UCSD-AML1 (cell line): ENCODE measurements around the gene LDB3.
A peak's percentile ranks its signal among the peaks of the same experiment; 100 is the strongest.

Experiments
- DNase-seq: peaks from one replicate; lab custom pipeline; 2025; ENCODE audit not compliant: unreplicated experiment; lab: John Stamatoyannopoulos, UW

The LDB3 gene

GRCh38 chr10:86685416-86685815 lies 17.1 kb downstream of the LDB3 start:
- no peak for DNase-seq

- DNase-seq: no peak
Measured at GRCh38 chr10:86685893-86686632, 17.8 kb downstream of the LDB3 start.

DNA sequence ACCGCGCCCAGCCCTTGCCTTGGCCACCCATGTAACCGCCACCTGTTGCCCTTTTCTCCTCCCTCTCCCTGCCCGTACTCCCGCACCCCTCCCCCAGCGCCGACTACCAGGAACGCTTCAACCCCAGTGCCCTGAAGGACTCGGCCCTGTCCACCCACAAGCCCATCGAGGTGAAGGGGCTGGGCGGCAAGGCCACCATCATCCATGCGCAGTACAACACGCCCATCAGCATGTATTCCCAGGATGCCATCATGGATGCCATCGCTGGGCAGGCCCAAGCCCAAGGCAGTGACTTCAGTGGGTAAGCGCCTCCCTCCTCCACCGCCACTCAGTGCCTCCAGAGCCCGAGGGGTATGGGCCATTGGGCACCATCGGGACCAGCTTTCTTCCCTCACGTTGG lies 18.7 kb downstream of the LDB3 start:
- no peak for DNase-seq

DNA sequence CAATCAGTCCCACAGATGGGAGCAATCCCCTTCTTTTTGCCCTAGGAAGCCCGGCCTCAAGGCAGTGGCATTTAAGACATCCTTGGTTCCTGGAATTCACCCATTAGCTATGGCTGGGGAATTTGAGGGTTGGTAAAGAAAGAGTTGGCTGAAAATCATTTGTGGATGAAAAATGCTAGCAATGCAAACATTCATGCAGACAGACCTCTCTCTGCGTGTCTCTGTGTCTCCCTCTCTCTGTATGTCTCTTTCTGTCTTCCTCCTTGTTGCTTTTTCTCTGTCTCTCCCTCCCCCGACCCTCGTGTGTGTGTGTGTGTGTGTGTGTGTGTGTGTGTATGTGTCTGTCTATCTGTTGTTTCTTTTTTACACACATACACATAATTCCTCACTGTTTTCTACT lies 19.4 kb downstream of the LDB3 start:
- no peak for DNase-seq

- DNase-seq: peak; percentile 40
Measured at GRCh38 chr10:86688398-86688921, 20.1 kb downstream of the LDB3 start.

DNA sequence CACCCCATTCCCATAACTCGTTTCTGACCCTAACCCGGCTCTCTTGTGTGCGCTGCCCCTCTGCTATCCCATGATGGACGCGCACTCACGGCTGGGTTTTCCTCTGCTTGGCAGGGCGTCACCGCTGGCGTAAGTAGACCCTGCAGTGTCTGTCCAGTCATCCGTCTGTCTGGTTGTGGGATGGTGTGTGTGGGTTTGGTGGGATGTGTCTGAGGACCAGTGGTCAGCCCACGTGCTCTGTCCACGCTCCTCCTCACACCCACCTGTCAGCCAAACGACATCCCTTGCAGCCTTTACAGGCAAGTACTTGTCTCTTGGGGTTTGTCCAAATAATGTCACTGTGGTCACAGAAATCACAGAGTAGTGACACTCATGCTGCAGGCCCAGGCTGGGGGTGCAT lies 20.8 kb downstream of the LDB3 start:
- DNase-seq: no peak

- no peak for DNase-seq
Measured at GRCh38 chr10:86690231-86690630, 21.9 kb downstream of the LDB3 start.

DNA sequence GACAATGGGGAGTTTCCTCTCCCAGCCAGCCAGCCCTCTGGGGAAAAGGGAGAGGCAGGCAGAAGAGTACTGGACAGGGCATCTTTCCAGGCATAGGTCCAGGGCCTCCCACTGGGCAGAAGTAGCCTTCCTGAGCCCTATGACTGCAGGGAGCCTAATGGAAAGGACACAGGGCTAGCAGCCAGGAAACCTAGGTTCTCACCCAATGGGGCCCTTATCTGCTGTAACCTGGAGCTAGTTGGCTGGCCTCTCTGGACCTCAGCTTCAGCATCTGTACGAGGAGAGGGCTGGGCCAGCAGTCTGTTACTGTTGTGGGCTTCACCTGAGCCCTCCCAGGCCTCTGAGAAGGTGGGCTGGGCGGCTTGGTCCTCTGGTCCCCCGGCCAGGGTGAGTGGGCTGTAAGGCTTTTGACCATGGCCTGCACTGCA lies 22.4 kb downstream of the LDB3 start:
- no peak for DNase-seq

GRCh38 chr10:86691333-86692022 lies 23.2 kb downstream of the LDB3 start:
- no peak for DNase-seq

- no peak for DNase-seq
Measured at GRCh38 chr10:86692023-86692514, 23.8 kb downstream of the LDB3 start.

- no peak for DNase-seq
Measured at GRCh38 chr10:86692664-86693063, 24.4 kb downstream of the LDB3 start.

- DNase-seq: no peak
Measured at GRCh38 chr10:86693275-86693674, 25.0 kb downstream of the LDB3 start.

DNA sequence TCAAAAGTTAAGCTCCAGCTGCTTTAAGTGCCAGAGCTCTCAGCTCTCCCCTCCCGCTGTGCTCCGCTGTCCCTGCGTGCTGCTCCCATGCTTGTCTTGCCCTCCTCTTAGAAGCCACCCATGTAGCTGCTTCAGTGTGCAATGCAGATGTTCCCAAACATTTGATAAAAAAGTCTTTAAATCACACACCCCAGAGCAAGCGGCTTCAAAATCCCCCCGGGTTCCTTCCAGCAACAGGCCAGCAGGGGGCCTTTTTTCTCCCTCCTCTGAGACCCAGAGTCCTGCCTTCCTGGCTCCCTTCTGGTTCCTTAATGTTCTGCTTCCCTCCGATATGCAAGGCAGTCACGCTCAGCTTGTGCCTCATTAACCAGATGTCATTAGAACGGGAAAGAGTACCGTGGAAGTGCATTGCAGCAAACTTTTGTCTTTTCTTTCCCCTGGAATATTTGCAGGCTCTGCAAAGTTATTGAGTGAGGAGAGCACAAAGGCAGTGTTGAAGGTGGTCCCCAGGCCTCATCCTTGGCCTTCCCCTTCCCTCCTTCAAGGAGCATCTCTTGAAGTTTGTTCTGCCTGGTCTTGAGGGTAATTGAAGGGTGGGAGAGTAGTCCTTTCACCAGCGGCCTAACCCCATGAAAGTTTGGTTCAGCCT lies 25.5 kb downstream of the LDB3 start:
- DNase-seq: peak; percentile 26

- no peak for DNase-seq
Measured at GRCh38 chr10:86698207-86698940, 30.1 kb downstream of the LDB3 start.

DNA sequence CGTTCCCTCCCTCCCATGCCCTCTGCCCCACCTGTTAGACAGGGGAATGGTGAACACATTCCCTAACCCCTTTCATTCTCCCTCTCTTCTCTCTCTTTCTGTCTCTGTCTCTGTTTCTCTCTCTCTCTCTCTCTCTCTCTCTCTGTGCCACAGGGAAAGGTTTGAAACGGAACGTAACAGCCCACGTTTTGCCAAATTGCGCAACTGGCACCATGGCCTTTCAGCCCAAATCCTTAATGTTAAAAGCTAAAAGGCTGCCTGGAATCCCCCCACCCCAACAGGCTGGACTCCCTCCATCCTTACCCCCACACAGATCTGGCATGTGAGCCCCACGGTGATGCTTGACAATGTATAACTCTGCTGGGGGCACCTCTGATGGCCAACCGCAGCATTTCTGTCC lies 30.8 kb downstream of the LDB3 start:
- no peak for DNase-seq

GRCh38 chr10:86699541-86699940 lies 31.2 kb downstream of the LDB3 start:
- DNase-seq: no peak

- no peak for DNase-seq
Measured at GRCh38 chr10:86699991-86700840, 31.9 kb downstream of the LDB3 start.

DNA sequence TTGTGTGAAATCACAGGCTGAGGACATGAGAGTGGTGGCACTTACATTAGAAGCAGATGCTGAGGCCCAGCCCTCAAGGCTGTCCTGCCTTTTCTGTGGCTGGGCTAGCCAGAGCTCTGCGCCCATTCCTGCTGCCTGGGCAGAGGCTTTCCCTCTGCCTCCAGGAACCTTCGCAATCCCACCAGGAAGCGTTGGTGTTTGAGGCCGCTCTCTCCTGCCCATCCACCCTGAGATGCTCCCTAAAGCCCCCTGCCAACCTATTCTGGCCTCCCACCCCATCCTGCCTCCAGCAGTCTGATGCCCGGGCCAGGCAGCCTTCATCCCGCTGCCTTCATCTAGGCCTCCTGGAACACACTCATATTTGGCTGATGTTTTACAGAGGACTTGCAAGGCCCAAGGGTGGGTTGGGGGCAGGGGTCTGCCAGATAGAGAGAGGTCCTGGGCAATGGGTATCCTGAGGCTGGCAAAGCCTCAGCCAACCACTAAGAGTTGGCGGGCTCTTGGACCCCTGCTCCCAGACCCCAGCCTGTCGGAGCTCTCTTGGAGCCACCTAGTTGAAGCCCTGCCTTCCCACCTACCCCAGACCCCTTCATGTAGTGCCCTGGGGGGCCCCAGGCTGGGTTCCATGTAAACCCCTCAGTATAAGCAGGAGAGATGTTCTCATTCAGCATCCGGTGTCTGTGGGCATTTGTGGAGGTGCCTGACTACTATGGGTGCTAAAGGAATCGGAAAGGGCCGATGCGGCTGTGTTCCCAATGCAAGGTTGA lies 32.7 kb downstream of the LDB3 start:
- no peak for DNase-seq

DNA sequence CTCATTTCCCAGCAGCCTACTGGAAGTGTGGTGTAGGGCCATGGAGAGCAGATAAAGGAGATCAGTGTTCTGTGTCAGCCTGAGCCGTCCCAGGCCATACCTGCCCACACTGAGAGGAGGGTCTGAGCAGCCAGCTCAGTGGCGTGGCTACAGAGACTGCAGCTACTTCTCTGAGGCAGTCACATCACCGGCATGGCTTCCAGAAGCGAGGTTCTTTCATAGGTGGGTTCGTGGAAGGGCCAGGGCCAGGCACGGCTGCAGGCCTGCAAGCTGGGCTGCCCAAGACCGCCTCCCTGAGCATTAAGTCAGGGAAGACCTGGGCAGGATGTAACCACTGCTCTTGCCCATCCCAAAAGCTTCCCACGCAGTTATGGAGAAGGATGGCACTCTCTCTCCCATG lies 34.9 kb downstream of the LDB3 start:
- DNase-seq: no peak
